Left ventricle myocardium inferior (tissue), 1 donor: ENCODE measurements around the gene CDH12. TPM values are rescaled to one million over a fixed set of nuclear protein-coding genes. Genes with fewer than 3 reads are reported as not detected.

Experiments used
- DNase-seq: peaks from one replicate; pipeline ENCODE4 v3.0.0-alpha.2; 2020
- H3K27ac ChIP-seq: fragments of 200-600 bp; replicated peaks from 2 replicates; pipeline ENCODE4 v1.8.0; 2021
- H3K27me3 ChIP-seq: fragments of 200-600 bp; 2 replicates; pipeline ENCODE4 v1.8.0; 2021; ENCODE audit warnings: low read depth
- H3K36me3 ChIP-seq: fragments of 200-600 bp; 2 replicates; pipeline ENCODE4 v1.8.0; 2021
- H3K4me1 ChIP-seq: fragments of 200-600 bp; 2 replicates; pipeline ENCODE4 v1.8.0; 2021
- H3K4me3 ChIP-seq: fragments of 200-600 bp; 2 replicates; pipeline ENCODE4 v1.8.0; 2021; ENCODE audit warnings: mild to moderate bottlenecking, moderate library complexity
- H3K9me3 ChIP-seq: fragments of 200-600 bp; replicated peaks from 2 replicates; pipeline ENCODE4 v1.8.0; 2021
- intact Hi-C: fragments of 100-400 bp; cut with micrococcal nuclease; formaldehyde crosslinking; loops from one replicate; pipeline ENCODE4 v1.11.0; 2022
- total RNA-seq: library from RNA; stranded (reverse); fragmentation: NEBNext Ultra II Directional; extraction: Animal tissue kit (Norgen Biotek cat#: 25700); gene quantifications from one replicate; pipeline ENCODE4 v1.2.1, GENCODE V29; 2021
- TF ChIP-seq, protein P1 (sequence below): fragments of 200-600 bp; IDR thresholded peaks from 2 replicates; pipeline ENCODE4 v1.8.0; 2021; ENCODE audit warnings: antibody characterized with exemption, mild to moderate bottlenecking, borderline replicate concordance
- donor health status: DM: no; HTN: yes; CAD: no; lungs with severe emphysema.

Gene CDH12
- total RNA-seq, 1 donor from 2014 or later: not detected

- Histone ChIP-seq H3K4me3 (no peak overlapping the region), H3K36me3 (no peaks in the 10 kb centered on the region), H3K4me1 (no peaks in the 10 kb centered on the region), H3K27ac (no peak overlapping the region), H3K9me3 (no peaks in the 10 kb centered on the region), H3K27me3 (no peaks in the 10 kb centered on the region)
- no peak for DNase-seq
- intact Hi-C loops: no loop called here
- TF ChIP-seq, protein P1, sequence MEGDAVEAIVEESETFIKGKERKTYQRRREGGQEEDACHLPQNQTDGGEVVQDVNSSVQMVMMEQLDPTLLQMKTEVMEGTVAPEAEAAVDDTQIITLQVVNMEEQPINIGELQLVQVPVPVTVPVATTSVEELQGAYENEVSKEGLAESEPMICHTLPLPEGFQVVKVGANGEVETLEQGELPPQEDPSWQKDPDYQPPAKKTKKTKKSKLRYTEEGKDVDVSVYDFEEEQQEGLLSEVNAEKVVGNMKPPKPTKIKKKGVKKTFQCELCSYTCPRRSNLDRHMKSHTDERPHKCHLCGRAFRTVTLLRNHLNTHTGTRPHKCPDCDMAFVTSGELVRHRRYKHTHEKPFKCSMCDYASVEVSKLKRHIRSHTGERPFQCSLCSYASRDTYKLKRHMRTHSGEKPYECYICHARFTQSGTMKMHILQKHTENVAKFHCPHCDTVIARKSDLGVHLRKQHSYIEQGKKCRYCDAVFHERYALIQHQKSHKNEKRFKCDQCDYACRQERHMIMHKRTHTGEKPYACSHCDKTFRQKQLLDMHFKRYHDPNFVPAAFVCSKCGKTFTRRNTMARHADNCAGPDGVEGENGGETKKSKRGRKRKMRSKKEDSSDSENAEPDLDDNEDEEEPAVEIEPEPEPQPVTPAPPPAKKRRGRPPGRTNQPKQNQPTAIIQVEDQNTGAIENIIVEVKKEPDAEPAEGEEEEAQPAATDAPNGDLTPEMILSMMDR: no peak
Measured at GRCh38 chr5:22665801-22666200, 187.3 kb downstream of the CDH12 start.

GRCh38 chr5:22663134-22663533, 190.0 kb downstream of the CDH12 start:
- Histone ChIP-seq H3K27ac (no peak overlapping the region), H3K36me3 (no peaks in the 10 kb centered on the region), H3K4me3 (no peak overlapping the region), H3K9me3 (no peaks in the 10 kb centered on the region), H3K27me3 (no peaks in the 10 kb centered on the region), H3K4me1 (no peaks in the 10 kb centered on the region)
- DNase-seq: no peak
- intact Hi-C loops: no loop called here
- TF ChIP-seq, protein P1: no peak

DNA sequence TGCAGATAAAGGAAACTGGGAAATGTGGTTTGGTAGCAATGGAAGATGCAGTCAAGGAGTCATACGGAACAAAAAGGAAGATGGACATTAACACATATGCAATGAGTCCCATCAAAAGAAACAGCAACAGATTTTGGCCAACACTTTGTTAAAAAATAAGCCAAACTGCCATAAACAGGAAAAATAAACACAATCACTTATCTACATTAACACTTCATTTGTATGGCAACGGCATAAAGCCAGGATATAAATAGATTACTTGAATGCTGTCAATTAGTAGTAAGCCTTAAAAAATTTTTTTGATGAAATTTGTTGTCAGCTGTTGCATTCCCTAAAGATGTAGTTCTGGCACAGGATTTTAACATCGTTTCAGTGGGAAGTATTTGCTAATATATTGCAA, 190.8 kb downstream of the CDH12 start:
- no peaks in the 10 kb centered on the region for H3K27me3 ChIP-seq
- no peak overlapping the region for H3K4me3 ChIP-seq
- H3K27ac ChIP-seq: no peak overlapping the region
- no peaks in the 10 kb centered on the region for H3K36me3 ChIP-seq
- TF ChIP-seq, protein P1: no peak
- DNase-seq: no peak
- intact Hi-C loops: no loop called here
- H3K4me1 ChIP-seq: no peaks in the 10 kb centered on the region
- H3K9me3 ChIP-seq: no peaks in the 10 kb centered on the region

DNA sequence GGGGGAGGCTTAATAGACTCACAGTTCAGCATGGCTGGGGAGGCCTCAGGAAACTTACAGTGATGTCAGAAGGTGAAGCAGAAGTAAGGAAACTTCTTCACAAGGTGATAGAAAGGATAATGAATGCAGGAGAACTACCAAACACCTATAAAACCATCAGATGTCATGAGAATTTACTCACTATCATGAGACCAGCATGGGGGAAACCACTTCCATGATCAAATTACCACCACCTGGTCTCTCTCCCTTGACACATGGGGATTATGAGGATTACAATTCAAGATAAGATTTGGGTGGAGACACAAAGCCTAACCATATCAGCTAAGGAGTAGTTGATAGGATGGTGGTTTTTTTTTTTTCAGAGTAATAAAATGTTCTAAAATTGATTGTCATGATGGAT, 201.8 kb downstream of the CDH12 start:
- no peak overlapping the region for H3K27ac ChIP-seq
- TF ChIP-seq, protein P1: no peak
- no peak for DNase-seq

DNA sequence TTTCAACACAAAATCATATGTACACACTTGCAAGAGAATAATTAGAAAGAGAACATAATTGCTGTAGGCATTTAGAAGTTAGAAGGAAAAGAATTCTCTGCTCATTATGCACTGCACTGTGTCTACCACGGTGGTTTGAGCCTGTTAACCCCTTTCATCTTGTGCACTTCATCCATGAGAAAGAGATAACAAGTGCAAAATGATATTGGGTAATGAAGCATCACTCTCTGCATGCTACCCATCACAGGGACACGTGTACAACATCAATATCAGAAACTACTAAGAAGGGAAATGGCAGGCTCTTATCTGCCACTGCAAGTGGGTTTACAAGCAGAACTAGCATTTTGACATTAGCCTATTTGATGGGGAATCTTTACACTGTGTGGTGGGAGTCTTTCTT, 202.6 kb downstream of the CDH12 start:
- Histone ChIP-seq H3K36me3 (no peaks in the 10 kb centered on the region), H3K27ac (no peak overlapping the region), H3K4me1 (no peaks in the 10 kb centered on the region), H3K9me3 (no peaks in the 10 kb centered on the region), H3K27me3 (no peaks in the 10 kb centered on the region), H3K4me3 (no peak overlapping the region)
- TF ChIP-seq, protein P1: no peak
- DNase-seq: no peak
- intact Hi-C loops: no loop called here

More for the DNA sequence above, 201.8 kb downstream of the CDH12 start:
- no peaks in the 10 kb centered on the region for H3K36me3 ChIP-seq
- H3K4me1 ChIP-seq: no peaks in the 10 kb centered on the region
- intact Hi-C loops: no loop called here
- no peaks in the 10 kb centered on the region for H3K9me3 ChIP-seq
- H3K27me3 ChIP-seq: no peaks in the 10 kb centered on the region
- H3K4me3 ChIP-seq: no peak overlapping the region

DNA sequence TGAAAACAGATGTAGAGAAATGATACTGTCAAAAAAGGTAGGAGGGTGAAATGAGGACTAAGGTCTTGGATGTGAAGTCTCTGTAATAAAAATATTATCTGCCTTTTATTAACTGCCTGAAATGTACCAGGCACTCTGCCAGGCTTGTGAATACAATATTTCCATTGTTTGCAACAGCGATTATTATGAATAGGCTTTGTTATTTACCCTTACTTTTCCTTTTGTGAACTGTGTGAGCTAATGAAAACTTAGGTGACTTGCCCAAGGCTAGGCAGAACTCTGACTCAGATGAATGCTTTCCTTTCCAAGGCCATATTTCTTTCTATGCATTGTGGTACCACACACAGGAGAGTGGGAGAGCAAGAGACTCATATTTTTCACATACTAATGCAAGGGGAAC, 204.1 kb downstream of the CDH12 start:
- intact Hi-C loops: no loop called here
- H3K36me3 ChIP-seq: no peaks in the 10 kb centered on the region

More for the DNA sequence above, 204.1 kb downstream of the CDH12 start:
- DNase-seq: no peak
- Histone ChIP-seq H3K27ac (no peak overlapping the region), H3K9me3 (no peaks in the 10 kb centered on the region), H3K27me3 (no peaks in the 10 kb centered on the region), H3K4me3 (no peak overlapping the region), H3K4me1 (no peaks in the 10 kb centered on the region)
- TF ChIP-seq, protein P1: no peak
